Measurements from ENCODE around the gene SLC10A7. TPM values are rescaled to one million over a fixed set of nuclear protein-coding genes. Genes with fewer than 3 reads are reported as not detected.
"Not testable (repeated sequence)": the region's sequence is repeated elsewhere in the genome, so short reads cannot be mapped to it uniquely, and the experiment has no call there.

The SLC10A7 gene
- total RNA-seq, 2 experiments from 2014 or later, result 15.1 to 16.3 TPM

- POLR2A ChIA-PET, result no interaction called here
- CTCF ChIA-PET, result no interaction called here
Measured at GRCh38 chr4:146371812-146372211, 149.9 kb downstream of the SLC10A7 start.

- ChIA-PET CTCF (no interaction called here), POLR2A (no interaction called here)
Measured at GRCh38 chr4:146370841-146371240, 150.9 kb downstream of the SLC10A7 start.

GRCh38 chr4:146369446-146369845, 152.3 kb downstream of the SLC10A7 start:
- CTCF ChIA-PET, result no interaction called here
- POLR2A ChIA-PET, result no interaction called here

GRCh38 chr4:146368209-146368608, 153.5 kb downstream of the SLC10A7 start:
- ChIA-PET CTCF (no interaction called here), POLR2A (no interaction called here)

- POLR2A ChIA-PET, result no interaction called here
- CTCF ChIA-PET, result no interaction called here
Measured at GRCh38 chr4:146367347-146367746, 154.4 kb downstream of the SLC10A7 start.

- CTCF ChIA-PET, result no interaction called here
- POLR2A ChIA-PET, result no interaction called here
Measured at GRCh38 chr4:146359771-146360170, 162.0 kb downstream of the SLC10A7 start.

- CTCF ChIA-PET, POLR2A ChIA-PET: not testable (repeated sequence)
Measured at GRCh38 chr4:146350114-146350513, 171.6 kb downstream of the SLC10A7 start.

GRCh38 chr4:146349306-146349705, 172.4 kb downstream of the SLC10A7 start:
- ChIA-PET CTCF (no interaction called here), POLR2A (no interaction called here)

GRCh38 chr4:146347822-146348221, 173.9 kb downstream of the SLC10A7 start:
- ChIA-PET CTCF (no interaction called here), POLR2A (no interaction called here)

GRCh38 chr4:146346276-146346675, 175.5 kb downstream of the SLC10A7 start:
- CTCF ChIA-PET, result no interaction called here
- POLR2A ChIA-PET, result interaction anchor here (0.5 kb wide), 1 partner anchor 47 kb away, joined by 3 read pairs; no protein-coding TSS in a partner anchor

GRCh38 chr4:146343776-146344175, 178.0 kb downstream of the SLC10A7 start:
- CTCF ChIA-PET, result interaction anchor here (1.1 kb wide), 1 partner anchor 104 kb away, joined by 3 read pairs; no protein-coding TSS in a partner anchor

GRCh38 chr4:146343199-146343598, 178.5 kb downstream of the SLC10A7 start:
- POLR2A ChIA-PET, result no interaction called here
- CTCF ChIA-PET, result interaction anchor here (0.7 to 1.1 kb wide), 2 partner anchors 105 to 558 kb away, joined by 3 read pairs; no protein-coding TSS in a partner anchor

More at GRCh38 chr4:146343776-146344175, 178.0 kb downstream of the SLC10A7 start:
- POLR2A ChIA-PET, result no interaction called here

- POLR2A ChIA-PET, result no interaction called here
- CTCF ChIA-PET, result interaction anchor here (0.7 to 1.1 kb wide), 2 partner anchors 105 to 559 kb away, joined by 3 read pairs; no protein-coding TSS in a partner anchor
Measured at GRCh38 chr4:146342600-146343192, 179.0 kb downstream of the SLC10A7 start.

- CTCF ChIA-PET, result interaction anchor here (1.3 kb wide), 1 partner anchor 305 kb away, joined by 3 read pairs; no protein-coding TSS in a partner anchor
- POLR2A ChIA-PET, result no interaction called here
Measured at GRCh38 chr4:146340798-146341197, 180.9 kb downstream of the SLC10A7 start.

- CTCF ChIA-PET, result no interaction called here
- POLR2A ChIA-PET, result no interaction called here
Measured at GRCh38 chr4:146338512-146338911, 183.2 kb downstream of the SLC10A7 start.

GRCh38 chr4:146336410-146336807, 185.3 kb downstream of the SLC10A7 start:
- CTCF ChIA-PET, result no interaction called here
- POLR2A ChIA-PET, result no interaction called here

- POLR2A ChIA-PET, result no interaction called here
- CTCF ChIA-PET, result no interaction called here
Measured at GRCh38 chr4:146335763-146336409, 185.9 kb downstream of the SLC10A7 start.

- CTCF ChIA-PET, result no interaction called here
- POLR2A ChIA-PET, result interaction anchor here (0.7 kb wide), 1 partner anchor 171 kb away, joined by 7 read pairs; no protein-coding TSS in a partner anchor
Measured at GRCh38 chr4:146334862-146335449, 186.8 kb downstream of the SLC10A7 start.

- CTCF ChIA-PET, result no interaction called here
- POLR2A ChIA-PET, result no interaction called here
Measured at GRCh38 chr4:146333895-146334262, 187.9 kb downstream of the SLC10A7 start.

GRCh38 chr4:146333187-146333894, 188.4 kb downstream of the SLC10A7 start:
- ChIA-PET POLR2A (no interaction called here), CTCF (no interaction called here)

GRCh38 chr4:146330392-146330791, 191.3 kb downstream of the SLC10A7 start:
- CTCF ChIA-PET, result no interaction called here
- POLR2A ChIA-PET, result no interaction called here
